Stimulated activated CD8-positive, alpha-beta memory T cell treated with anti-CD3 and anti-CD28 coated beads, Interleukin-7, amount 100 ng/mL, for 4 hours (primary cell): ENCODE results near the gene GAREM1.

Source experiments
- DNase-seq, 2 donors: peaks; one replicate each; pipeline ENCODE4 v3.0.0-alpha.2; 2020; ENCODE audit warnings: low read depth in 2 of 2

GAREM1 gene

GRCh38 chr18:32425466-32425865 lies 45.2 kb downstream of the GAREM1 start:
- no peak for DNase-seq

- no peak for DNase-seq
Observed at GRCh38 chr18:32424696-32425095, 46.0 kb downstream of the GAREM1 start.

GRCh38 chr18:32422978-32423740 lies 47.5 kb downstream of the GAREM1 start:
- no peak for DNase-seq

- DNase-seq: no peak
Observed at GRCh38 chr18:32422201-32422600, 48.5 kb downstream of the GAREM1 start.

- DNase-seq: no peak
Observed at GRCh38 chr18:32420084-32420750, 50.5 kb downstream of the GAREM1 start.

- DNase-seq: no peak
Observed at GRCh38 chr18:32418148-32418547, 52.5 kb downstream of the GAREM1 start.

- no peak for DNase-seq
Observed at GRCh38 chr18:32405588-32405987, 65.1 kb downstream of the GAREM1 start.

GRCh38 chr18:32401621-32402020 lies 69.1 kb downstream of the GAREM1 start:
- DNase-seq: no peak

- no peak for DNase-seq
Observed at GRCh38 chr18:32393407-32393806, 77.3 kb downstream of the GAREM1 start.

- no peak for DNase-seq
Observed at GRCh38 chr18:32391126-32391525, 79.6 kb downstream of the GAREM1 start.

- DNase-seq: no peak
Observed at GRCh38 chr18:32389858-32390257, 80.8 kb downstream of the GAREM1 start.

GRCh38 chr18:32389191-32389590 lies 81.5 kb downstream of the GAREM1 start:
- DNase-seq: no peak

GRCh38 chr18:32386471-32386870 lies 84.2 kb downstream of the GAREM1 start:
- no peak for DNase-seq

- no peak for DNase-seq
Observed at GRCh38 chr18:32383050-32383819, 87.4 kb downstream of the GAREM1 start.

- no peak for DNase-seq
Observed at GRCh38 chr18:32381761-32382160, 88.9 kb downstream of the GAREM1 start.

- DNase-seq: no peak
Observed at GRCh38 chr18:32380559-32380958, 90.1 kb downstream of the GAREM1 start.

GRCh38 chr18:32379891-32380290 lies 90.8 kb downstream of the GAREM1 start:
- no peak for DNase-seq

GRCh38 chr18:32378705-32379104 lies 92.0 kb downstream of the GAREM1 start:
- no peak for DNase-seq

GRCh38 chr18:32373995-32374394 lies 96.7 kb downstream of the GAREM1 start:
- no peak for DNase-seq

- DNase-seq: no peak
Observed at GRCh38 chr18:32373505-32373904, 97.2 kb downstream of the GAREM1 start.

- DNase-seq: no peak
Observed at GRCh38 chr18:32372381-32373061, 98.2 kb downstream of the GAREM1 start.

- DNase-seq: no peak
Observed at GRCh38 chr18:32372047-32372380, 98.7 kb downstream of the GAREM1 start.
